Tongue (tissue), 2 donors: ENCODE data around the gene WDR18. TPM values are rescaled to one million over a fixed set of nuclear protein-coding genes. Genes with fewer than 3 reads are reported as not detected.
"Not testable (repeated sequence)": the region's sequence is repeated elsewhere in the genome, so short reads cannot be mapped to it uniquely, and the experiment has no call there.

Source experiments
- DNase-seq: peaks from one replicate; pipeline ENCODE4 v3.0.0-alpha.2; 2015
- total RNA-seq: library from RNA; depleted of rRNA; stranded (reverse); fragments of >200 nt; gene quantifications from one replicate; pipeline ENCODE4 v1.2.3, GENCODE V29; 2014

Gene WDR18
- total RNA-seq, 1 donor from 2014 or later, result 44.0 TPM

DNA sequence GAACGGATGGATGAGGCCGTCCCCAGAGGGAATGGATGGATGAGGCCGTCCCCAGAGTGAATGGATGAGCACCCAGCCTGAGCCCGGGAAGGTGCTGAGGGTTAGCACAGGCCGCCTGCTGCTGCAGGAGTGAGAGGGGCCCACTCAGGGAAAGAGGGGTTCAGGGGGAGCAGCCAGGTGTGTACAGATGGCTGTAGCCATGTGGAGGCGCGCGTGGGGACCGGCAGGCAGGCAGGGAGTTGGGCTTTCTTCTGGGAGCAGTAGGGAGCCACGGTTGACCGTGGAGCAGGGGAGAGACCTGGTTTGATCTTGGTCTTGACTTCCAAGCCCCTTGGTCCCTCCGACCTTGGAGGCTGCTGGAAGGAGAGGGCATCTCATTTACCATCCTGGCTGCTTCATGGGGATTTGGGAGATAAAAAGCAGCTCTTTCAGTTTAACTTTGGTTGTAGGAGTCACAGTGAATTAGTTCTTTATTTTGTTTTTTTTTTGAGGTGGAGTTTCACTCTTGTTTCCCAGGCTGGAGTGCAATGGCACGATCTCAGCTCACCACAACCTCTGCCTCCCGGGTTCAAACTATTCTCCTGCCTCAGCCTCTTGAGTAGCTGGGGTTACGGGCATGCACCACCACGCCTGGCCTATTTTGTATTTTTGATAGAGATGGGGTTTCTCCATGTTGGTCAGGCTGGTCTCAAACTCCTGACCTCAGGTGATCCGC lies 33.6 kb upstream of the WDR18 start:
- no peak for DNase-seq

DNA sequence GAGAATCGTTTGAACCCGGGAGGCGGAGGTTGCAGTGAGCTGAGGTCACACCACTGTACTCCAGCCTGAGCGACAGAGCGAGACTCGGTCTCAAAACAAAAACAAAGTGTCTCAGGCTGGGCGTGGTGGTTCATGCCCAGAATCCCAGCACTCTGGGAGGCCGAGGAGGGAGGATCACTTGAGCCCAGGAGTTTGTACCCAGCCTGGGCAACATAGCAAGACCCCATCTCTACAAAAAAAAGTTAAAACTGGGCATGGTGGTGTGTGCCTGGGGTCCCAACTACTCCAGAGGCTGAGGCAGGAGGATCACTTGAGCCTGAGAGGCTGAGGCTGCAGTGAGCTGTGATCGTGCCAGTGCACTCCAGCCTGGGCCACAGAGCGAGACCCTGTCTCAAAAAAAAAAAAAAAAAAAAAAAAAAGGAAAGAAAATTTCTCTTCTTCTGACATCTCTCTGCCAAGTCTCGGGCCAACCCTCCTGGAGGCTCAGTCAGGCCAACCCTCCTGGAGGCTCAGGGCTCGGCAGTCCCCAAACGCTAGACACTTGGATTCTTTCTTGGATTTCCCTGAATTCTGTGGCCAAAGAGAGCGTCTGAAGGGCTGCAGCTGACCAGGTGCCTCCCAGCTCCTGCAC lies 32.0 kb upstream of the WDR18 start:
- no peak for DNase-seq

DNA sequence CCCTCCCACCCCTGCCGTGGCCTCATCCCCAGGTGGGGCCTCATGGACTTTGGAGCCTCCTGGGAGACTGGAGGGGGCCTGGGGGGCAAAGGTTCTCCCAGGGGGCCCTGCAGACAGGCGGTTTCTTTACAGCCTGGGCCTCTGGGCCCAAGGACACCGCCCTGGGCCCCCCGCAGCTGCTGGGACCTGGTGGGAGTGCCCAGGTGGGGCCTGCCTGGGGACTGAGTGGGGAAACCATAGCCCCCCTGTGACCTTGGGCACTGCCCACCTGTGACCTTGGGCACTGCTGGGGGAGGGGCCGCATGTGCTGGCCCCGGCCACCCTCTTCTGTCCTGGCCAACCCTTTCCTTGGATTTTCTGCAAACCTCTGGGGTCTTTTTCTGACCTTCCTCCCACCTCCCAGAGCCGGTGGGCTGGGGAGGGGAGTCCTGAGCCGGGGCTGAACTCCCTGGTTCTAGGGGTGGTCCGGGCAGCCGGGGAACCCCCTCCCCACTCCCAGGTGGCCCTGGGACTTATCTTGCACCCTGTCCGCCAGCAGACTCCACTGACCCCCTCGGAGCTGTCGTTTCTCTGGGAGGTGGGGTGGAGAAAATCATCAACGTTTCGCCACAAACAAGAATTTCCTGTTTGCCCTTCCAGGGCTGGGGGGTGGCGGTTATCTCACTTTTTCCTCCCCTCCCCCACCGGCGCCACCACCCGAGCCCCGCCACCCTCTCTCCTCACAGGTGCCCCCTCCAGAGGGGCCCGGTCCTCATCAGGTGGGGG lies 31.3 kb upstream of the WDR18 start:
- DNase-seq, result no peak

DNA sequence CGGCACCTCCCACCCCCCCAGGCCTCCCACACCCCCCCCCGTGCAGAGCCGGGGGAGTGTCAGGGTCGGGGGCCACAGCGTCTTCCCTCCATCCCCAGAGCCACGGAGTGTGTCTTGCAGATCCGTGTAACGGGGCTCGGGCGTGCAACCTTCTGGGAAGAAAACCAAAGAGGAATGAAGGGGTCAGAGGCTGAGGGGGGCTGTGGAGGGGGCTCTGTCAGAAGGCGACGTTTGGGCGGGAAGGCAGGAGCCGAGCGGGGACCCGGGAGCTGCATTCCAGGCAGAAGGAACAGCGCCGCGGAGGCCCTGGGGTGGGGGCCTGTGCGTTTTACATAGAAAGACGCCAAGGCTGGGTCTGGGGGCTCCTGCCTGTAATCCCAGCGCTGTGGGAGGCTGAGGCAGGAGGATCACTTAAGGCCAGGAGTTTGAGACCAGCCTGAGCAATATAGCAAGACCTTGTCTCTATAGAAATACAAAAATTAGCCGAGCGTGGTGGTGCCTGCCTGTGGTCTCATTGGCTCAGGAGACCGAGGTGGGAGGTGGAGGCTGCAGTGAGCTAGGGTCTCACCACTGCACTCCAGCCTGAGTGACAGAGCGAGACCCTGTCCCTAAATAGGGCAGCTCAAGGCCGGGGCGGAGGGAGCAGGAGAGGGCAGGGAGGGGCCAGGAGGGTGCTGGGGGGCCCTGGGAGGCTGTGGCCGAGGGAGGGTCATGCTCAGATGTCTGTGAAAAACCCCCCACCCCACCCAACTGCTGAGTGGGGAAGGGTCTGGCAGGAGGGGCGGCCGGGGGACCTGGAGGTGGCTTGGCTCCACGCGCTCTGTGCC lies 30.5 kb upstream of the WDR18 start:
- no peak for DNase-seq

DNA sequence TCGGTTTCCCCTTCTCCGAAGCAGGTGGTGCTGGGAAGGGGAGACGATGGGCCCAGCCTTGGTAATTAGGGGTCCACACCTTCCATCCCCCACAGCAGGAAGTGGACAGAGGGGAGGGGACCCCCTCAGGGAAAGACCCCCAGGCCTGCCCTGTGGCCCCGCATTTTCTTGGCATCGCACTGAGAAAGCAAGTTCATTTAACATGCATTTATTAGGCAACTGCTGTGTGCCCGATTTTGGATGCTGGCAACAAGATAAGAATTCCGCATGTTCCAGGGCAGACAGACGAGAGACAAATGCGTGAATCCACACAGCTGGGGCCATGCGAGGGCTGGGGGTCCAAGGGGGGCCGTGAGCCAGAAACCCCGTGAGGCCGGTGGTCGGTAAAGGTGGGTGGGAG lies 29.9 kb upstream of the WDR18 start:
- no peak for DNase-seq

DNA sequence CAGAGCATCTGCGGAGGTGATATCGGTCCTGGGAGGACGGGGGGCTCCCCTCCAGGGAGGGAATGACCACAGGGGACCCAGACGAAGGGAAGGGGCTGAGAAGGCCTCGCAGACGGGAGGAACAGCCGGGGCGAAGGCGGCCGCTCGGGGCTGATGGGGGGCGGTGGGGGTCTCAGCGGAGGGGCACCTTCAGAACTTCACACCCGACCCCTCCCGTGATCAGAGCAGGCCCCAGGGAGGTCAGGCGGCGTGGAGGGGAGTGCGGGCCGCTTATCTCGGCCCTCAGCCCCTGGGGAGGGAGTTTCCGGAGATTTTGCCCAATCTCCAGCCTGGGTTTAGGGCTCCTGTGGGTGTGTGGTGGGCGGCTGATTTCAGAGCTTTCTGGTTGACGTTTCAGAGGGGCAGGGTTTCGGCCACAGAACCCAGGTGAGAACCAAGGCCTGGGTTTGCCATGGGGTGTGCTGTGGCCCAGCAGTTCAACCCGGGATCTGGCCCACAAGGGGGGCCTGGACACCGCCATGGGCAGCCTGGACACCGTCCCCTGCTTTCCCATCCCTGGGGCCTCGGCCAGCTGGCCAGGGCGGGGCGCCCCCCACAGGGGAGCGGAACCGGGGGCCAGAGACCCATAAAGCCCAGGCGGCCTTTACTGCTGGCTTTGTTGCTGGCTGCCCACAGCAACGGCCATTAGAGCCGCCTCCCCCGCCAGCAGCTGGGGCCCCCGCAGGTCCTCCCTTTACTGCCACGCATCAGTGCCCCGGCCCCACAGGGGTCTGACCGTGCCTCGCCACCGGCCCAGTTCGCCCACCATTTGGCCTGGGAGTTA lies 29.3 kb upstream of the WDR18 start:
- DNase-seq, result no peak

DNA sequence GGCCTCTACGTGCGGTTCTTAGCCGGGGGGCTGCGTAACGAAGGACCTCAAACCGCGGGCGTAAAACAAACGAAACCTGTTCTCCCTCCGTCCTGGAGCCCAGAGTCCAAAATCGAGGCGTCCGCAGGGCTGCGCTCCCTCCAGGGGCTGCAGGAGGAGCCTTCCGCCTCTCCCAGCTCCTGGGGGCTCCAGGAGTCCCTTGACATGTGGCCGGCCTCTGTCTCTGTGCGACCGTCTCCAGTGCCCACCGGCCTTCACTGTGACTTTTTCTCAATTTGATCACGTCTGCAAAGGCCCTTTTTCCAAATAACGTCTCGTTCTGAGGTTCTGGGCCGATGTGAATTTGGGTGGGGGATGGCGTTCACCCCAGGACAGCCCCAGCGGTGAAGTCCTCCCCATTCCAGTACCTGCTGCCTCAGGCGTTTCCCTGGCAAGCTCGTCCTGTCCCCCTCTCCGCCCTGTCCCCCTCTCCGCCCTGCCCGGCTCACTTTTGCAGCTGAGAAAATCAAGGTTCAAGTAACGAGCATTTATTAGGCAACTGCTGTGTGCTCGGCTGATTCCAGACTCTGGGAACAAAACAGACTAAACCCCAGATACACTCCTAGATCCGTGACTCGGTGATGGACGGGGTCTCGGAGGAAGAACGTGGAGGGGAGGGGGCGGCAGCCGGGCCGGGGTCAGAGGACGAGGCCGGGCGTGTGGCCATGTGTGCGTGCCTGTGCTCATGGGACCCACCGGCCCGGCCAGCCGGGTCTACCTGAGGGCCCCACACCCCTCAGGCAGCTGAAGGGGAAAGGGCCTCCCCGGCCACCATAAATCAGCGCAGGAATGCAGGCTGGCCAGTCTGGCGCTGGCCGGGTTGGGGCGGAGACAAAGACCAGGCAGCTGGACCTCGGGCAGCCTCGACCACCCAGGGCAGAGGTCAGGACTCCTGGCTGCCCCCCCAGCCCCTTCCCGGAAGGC lies 28.1 kb upstream of the WDR18 start:
- no peak for DNase-seq

DNA sequence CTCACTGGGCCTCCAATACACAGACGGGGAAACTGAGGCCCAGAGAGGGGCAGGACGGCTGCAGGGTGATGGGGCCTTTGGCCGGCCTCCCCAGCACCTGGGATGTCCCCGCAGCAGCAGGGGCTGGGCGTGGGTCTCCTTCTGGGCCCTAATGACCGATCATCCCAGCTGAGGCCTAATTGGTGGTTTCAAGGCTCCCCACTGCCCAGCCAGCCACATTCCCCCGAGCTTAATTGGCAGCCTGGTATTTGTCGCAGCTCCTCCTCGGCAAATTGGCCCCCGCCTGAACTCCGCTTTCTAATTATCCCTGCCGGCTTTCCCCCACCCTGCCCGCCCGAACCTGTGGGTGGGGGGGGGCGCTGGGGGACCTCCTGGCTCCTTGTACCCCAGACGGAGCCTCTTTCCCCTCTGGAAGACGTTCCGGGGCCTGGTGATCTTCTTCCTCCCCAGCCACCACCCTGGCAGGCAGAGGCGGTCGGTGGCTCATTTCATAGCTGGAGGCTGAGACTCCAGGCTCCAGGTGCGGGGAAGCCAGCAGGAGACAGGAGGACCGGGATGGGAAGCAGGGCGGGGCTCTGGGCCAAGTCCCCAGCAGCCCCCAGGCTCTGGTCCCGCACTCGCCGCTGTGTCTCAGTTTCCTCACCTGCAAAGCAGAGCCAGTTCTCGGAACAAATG lies 27.2 kb upstream of the WDR18 start:
- DNase-seq, result peak; percentile 50

DNA sequence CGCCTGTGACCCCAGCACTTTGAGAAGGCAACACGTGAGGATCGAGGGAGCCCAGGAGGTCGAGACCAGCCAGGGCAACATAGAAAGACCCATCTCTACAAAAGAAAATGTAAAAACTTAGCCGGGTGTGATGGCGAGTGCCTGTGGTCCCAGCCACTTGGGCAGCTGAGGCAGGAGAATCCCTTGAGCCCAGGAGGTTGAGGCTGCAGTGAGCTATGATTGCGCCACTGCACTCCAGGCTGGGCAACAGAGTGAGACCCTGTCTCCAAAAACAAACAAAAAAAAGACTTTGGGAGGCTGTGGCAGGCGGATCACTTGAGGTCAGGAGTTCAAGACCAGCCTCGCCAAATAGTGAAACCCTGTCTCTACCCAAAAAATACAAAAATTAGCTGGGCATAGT lies 26.6 kb upstream of the WDR18 start:
- DNase-seq, result not testable (repeated sequence)

DNA sequence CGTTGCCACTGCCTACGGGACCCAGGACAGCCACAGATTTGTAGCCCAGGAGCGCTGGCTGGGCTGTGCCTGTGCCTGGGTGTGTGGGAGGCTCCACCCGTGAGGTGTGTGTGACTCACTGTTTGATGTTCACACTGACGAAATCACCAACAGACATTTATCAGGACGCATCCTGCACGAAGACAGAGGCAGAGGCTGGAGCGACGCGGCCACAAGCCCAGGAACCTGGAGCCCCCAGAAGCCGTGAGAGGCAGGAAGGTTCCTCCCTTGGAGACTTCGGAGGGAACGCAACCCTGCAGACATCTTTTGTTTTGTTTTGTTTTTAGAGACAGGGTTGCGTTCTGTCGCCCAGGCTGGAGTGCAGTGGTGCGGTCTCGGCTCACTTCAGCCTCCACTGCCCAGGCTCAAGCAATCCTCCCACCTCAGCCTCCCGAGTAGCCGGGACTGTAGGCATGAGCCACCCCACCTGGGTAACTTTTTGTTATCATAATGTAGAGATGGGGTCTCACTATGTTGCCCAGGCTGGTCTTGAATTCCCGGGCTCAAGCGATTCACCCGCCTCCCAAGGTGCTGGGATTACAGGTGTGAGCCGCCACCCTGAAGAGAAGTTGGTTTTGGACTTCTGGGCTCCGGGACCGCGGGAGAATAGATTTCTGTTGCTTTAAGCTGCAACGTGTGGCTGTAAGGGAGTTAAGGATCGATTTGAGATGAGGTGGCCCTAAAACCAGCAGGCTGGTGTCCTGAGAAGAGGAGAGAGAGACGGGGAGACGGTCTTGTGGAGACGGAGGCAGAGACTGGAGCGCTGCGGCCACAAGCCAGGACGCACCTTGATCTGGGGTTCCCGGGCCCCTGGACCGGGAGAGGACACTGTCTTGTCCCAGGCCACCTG lies 24.9 kb upstream of the WDR18 start:
- no peak for DNase-seq

DNA sequence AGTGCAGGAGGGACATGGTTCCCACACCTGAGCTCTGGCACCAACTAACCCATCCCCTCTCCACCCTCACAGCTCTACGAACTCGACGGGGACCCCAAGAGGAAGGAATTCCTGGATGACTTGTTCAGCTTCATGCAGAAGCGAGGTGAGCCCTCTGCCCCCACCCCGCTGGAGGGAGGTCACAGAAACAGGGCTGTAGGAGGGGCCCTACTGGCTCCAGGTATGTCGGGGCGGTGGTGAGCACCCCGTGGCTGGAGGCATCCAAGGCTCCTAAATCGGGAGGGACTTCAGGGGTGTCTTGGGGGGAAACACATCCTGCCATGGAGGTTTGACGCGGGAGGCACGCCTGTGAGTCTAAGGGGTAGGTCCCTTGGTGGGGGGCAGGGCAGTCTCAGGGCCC lies 24.1 kb upstream of the WDR18 start:
- DNase-seq, result no peak

DNA sequence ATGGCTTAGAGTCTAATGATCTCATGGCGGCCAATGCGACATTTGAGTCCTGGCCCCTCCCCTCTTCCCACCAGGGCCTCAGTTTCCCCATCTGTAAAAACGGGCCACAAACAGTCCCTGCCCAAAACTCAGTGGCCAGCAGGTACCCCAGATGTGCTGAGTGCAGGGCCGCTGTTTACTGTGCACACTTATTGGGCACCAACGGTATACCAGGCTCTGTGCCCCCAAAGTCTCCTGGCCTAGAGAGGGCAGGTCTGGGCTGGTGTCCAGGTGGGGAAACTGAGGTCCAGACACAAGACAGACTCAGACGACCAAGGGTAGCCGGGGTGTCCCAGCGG lies 23.6 kb upstream of the WDR18 start:
- no peak for DNase-seq

DNA sequence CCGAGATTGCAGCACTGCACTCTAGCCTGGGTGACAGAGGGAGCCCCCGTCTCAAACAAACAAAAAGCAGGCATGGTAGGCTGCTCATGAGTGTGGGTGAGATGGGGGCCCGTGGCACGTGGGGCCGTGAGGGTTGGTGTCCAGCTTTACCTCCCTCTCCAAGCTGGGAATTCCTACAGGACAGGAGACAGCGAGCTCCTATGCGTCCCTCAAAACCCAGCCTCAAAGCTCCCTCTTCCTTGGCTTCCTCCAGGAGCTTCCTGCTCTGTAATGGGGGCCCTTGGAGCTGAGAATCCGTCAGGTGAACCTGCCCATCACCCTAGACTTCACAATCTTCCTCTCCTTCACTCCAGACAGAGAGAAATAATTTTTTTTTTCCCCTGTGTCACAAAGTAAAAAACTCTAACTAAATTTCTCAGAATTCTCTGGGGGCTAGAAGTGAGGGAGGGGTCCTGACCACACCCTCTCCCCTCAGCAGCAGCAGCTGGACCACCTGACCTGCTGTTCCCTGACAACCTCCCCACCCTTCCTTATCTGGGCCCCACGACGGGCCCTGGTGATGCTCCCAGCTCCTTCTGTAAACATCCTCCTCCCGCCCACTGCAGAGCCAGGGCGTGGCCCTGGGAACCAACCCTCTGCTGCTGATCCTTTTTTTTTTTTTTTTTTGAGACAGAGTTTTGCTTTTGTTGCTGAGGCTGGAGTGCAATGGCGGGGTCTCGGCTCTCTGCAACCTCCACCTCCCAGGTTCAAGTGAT lies 22.1 kb upstream of the WDR18 start:
- DNase-seq, result peak; percentile 70

DNA sequence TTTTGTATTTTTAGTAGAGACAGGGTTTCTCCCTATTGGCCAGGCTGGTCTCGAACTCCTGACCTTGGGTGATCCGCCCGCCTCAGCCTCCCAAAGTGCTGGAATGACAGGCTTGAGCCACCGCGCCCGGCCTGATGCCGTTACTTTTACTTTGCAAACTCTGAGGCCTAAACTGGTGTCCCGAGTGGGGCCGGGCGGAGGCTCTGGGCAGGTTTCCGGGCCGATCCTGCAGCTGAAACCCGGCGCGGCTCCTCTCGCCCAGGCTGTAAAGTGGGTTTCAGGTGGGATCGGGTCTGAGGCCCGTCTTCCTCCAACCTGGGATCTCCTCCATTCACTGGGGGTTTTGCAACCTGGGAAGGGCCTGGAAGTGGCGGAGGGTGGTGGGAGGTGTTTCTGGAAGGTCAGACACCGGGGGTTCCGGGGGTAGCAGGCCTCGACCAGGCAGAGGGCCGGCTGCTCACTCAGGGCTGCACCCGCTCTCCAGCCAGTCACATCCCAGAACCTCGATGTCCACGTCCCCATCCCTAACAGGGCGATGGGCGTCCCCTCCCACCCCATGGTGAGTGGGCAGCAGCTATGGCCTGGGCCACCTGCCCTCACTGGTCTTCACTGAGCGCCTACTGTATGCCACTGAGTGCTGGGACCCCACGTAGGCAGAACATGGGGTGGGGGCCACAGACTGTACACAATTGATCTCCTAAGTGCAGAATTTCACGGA lies 21.3 kb upstream of the WDR18 start:
- DNase-seq, result no peak

DNA sequence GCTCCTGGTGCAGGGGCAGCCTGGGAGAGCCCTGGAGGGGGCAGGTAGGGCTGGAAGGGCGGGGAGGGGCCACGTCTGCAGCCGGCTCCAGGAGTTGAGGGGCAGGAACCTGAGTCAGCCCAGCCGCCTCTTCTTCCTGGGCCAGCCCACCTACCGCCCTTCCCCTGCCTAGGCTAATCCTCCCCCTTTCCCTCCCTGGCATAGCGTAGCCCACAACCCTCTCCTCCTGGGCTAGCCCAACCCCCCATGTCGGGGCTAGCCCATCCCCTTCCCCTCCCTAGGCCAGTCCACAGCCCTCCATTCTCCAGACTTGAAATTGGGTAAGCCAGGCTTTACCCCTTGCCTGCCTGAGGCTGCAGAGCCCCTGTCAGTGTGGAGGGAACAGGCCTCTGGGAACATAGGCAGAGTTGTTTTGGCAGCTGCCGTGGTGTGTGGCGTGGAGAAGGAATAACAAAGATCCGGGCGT lies 20.6 kb upstream of the WDR18 start:
- DNase-seq, result peak; percentile 63

DNA sequence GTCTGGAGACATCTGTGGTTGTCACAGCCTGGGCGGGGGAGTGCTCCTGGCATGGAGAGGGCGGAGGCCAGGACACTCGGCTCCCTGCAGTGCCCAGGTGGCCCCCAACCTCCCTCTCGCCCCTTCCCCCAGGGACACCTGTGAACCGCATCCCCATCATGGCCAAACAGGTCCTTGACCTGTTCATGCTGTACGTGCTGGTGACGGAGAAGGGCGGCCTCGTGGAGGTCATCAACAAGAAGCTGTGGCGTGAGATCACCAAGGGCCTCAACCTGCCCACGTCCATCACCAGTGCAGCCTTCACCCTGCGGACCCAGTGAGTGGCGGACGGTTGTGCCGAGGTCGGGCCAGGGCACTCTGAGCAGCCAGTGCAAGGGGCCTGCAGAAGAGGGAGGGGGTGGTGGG lies 20.0 kb upstream of the WDR18 start:
- no peak for DNase-seq
